ENCODE data around the gene MTRFR.

GRCh38 chr12:123237646-123238329 is 4.6 kb downstream of the MTRFR start:
- TF ChIP-seq EZH2 (IDR thresholded peaks at IDR 0.05; ENCODE audit: insufficient read depth, poor library complexity, severe bottlenecking) (no peak), EZH2phosphoT487 (IDR thresholded peaks at IDR 0.05; ENCODE audit: insufficient read depth, low read depth) (no peak)
